ENCODE results near the gene TECPR2.
"Not testable (repeated sequence)": the region's sequence is repeated elsewhere in the genome, so short reads cannot be mapped to it uniquely, and the experiment has no call there.

The TECPR2 gene

DNA sequence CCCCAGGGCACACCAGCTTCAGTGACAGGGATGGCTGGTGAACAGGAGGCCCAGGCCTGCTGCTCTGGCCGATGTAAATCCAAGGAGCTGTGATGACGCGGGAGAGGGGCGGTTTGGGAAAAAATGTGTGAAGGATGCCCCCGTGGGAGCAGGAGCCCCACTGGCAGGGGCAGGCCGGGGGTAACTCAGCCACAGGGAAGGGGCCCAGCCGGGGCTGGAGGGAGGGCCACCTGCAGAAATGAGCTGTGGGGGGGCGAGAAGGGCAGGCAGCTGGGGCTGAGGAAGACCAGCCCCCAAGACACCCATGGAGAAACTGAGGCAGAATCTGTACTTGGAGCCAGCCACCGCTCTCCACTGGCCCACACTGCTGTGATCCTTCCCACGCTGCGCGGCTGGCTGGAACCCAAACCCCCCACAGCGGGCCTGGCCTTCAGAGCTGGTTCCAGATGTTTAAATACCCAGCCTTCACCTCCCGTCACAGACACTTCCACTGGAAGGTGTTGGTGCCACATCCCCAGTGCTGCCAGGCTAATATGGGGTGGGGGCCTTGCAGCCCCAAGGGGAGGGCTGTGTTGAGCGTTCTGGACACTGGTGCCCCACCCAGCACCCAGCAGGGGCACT, 175.3 kb downstream of the TECPR2 start:
- no peak overlapping the region for H3K4me3 ChIP-seq (ENCODE audit: low read depth, low read length)
- TF ChIP-seq, protein P1, sequence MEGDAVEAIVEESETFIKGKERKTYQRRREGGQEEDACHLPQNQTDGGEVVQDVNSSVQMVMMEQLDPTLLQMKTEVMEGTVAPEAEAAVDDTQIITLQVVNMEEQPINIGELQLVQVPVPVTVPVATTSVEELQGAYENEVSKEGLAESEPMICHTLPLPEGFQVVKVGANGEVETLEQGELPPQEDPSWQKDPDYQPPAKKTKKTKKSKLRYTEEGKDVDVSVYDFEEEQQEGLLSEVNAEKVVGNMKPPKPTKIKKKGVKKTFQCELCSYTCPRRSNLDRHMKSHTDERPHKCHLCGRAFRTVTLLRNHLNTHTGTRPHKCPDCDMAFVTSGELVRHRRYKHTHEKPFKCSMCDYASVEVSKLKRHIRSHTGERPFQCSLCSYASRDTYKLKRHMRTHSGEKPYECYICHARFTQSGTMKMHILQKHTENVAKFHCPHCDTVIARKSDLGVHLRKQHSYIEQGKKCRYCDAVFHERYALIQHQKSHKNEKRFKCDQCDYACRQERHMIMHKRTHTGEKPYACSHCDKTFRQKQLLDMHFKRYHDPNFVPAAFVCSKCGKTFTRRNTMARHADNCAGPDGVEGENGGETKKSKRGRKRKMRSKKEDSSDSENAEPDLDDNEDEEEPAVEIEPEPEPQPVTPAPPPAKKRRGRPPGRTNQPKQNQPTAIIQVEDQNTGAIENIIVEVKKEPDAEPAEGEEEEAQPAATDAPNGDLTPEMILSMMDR (IDR thresholded peaks at IDR 0.05; ENCODE audit: control insufficient read depth, extremely low read depth, insufficient read depth), result no peak

DNA sequence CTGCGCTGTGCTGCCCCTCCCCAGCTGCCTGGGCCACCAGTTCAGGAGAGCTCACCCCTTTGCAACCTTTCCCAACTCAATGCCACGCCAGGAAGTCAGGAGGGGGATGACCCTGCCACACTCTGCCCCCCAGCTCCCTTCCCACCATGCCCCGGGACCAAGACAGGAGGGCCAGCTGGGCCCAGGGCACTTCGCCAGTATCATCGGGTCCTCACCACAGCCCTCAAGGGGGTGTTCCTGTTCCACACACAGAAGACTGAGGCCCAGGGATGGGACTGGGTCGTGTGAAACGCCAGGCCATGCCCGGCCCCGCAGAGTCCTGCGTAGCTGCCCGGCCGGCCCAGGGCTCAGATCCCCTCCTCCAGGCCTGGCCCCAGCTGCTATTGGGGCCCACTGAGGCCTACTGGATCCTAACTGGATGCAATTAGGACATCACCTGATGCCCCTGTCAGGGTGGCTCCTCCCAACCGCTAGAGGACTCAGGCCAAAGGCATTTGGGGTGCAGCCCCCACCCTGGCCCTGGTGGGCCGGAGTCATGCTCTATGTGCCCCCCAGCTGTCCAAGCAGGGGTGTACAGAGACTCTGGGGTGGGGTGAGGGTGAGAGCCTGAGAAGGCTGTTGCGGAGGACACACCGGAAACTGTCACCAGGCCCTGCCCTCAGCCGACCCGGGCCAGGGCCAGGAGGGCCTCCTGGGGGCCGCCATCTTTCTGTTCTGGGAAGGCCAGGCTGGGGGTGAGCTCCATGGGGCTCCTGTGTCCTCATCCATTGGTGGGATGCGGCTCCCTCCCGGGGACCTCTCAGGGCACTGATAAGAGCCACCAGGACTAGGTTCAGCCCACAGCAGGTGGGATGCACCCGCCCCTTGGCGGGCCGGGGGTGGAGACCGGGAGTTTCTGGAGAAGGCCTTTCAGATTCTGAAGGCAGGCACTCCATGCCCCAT, 176.1 kb downstream of the TECPR2 start:
- no peak for DNase-seq (ENCODE audit: low read depth)
- no peak overlapping the region for H3K4me3 ChIP-seq (ENCODE audit: low read depth, low read length)
- TF ChIP-seq, protein P1 (IDR thresholded peaks at IDR 0.05; ENCODE audit: control insufficient read depth, extremely low read depth, insufficient read depth), result no peak

More for the DNA sequence above, 175.3 kb downstream of the TECPR2 start:
- no peak for DNase-seq (ENCODE audit: low read depth)

DNA sequence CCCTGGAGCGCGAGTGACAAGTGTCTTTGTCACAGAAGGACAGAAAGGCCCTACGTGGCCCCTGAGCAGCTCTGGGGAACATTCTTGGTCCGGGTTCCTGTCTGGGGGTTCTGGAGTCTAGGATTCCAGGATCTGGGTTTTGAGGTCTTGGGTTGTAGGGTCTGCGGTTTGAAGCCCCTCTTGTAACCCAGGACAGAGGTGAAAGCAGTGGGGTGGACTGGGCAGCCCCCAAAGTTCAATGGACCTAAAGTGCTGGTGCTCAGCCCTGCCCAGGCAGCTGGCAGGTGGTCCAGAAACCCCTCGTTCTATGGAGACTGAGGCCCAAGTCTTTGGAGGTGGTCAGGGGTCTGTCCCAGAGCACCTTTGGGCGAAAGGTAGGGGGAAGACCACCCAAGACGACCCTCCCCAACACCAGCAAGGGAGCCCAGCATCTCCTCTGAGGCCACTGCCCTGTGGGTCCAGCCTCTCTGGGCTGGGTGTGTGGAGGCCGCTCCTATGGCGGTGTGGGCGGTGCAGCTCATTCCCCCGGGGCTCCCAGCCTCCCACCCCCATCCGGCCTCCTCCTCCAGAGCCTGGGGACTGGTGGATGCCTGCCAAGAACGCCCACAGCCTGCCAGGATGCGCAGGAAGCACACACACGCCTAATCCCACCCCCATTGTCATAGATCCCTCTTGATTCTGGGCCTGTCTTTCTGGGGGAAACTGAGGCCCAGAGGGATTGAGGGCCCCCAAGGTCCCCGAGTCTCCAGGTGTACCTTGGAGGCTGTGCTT, 177.0 kb downstream of the TECPR2 start:
- no peak overlapping the region for H3K4me3 ChIP-seq (ENCODE audit: low read depth, low read length)
- TF ChIP-seq, protein P1 (IDR thresholded peaks at IDR 0.05; ENCODE audit: control insufficient read depth, extremely low read depth, insufficient read depth), result no peak
- DNase-seq (ENCODE audit: low read depth), result no peak

DNA sequence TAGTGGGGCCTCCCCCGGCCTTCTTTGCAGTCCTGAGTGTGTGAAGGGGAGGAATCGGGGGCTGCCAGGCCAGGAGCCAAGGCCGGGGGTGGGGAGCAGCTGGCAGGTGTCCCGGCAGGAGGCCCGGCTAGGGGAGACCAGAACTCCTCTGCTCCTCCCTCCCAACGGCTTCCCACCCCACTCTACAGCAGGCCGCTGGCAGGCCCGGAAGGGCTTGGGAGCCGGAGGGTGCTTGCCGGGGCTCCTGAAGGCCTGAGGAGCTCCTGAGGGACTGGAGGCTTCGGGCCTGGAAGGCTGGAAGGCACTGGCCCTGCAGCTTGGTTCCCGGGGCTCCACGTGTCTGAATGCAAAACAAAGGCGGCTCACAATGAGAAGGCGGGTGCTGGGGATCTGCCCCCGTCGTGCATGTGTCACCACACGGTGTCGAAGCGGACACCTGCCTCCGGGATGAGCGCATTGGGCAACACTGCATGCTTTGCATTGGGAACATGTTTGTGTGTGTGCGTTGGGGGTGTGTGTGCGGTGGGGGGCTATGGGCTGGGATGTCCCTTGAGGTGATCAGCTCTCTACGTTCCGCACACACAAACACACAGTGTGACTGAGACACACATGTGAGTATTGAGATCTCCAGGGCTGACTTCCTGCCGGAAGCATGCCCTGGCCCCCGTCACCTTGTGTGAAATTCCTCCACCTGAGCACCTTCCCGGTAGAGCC, 177.7 kb downstream of the TECPR2 start:
- H3K4me3 ChIP-seq (ENCODE audit: low read depth, low read length), result no peak overlapping the region
- TF ChIP-seq, protein P1 (IDR thresholded peaks at IDR 0.05; ENCODE audit: control insufficient read depth, extremely low read depth, insufficient read depth), result no peak
- no peak for DNase-seq (ENCODE audit: low read depth)

DNA sequence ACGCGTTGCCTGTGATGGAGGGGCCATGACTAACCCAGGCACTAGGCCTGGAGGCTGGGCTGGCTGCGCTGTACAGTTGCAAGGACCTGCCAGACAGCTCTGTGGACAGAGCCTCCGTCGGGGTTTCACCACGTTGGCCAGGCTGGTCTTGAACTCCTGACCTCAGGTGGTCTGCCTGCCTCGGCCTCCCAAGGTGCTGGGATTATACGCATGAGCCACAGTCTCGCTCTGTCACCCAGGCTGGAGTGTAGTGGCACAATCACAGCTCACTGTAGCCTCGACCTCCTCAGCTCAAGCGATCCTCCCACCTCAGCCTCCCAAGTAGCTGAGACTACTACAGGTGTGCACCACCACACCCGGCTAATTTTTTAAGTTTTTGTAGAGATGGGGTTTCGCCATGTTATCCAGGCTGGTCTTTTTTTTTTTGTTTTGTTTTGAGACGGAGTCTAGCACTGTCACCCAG, 178.3 kb downstream of the TECPR2 start:
- DNase-seq (ENCODE audit: low read depth); H3K4me3 ChIP-seq (ENCODE audit: low read depth, low read length): not testable (repeated sequence)

DNA sequence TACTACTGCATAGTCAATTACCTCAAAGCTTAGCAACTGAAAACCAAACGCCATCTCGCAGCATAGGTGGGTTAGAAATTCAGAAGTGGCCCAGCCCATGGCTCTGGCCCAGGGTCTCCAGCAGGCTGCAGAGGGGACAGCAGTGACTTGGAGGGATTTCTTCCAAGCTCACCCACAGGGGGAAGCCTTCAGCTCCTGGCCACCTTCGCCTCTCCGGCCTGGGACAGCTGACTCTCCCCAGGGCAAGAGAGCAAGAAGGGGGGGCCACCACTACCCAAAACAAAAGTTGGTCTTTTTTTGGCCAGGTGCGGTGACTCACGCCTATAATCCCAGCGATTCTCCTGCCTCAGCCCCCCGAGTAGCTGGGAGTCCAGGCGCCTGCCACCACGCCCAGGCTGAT, 179.0 kb downstream of the TECPR2 start:
- TF ChIP-seq, protein P1 (IDR thresholded peaks at IDR 0.05; ENCODE audit: control insufficient read depth, extremely low read depth, insufficient read depth), result no peak
- DNase-seq (ENCODE audit: low read depth), result no peak
- no peak overlapping the region for H3K4me3 ChIP-seq (ENCODE audit: low read depth, low read length)

Data from LNCaP clone FGC (cell line).